Measurements from ENCODE around the gene OR2T3. TPM values are rescaled to one million over a fixed set of nuclear protein-coding genes. Genes with fewer than 3 reads are reported as not detected.
"Not testable (repeated sequence)": the region's sequence is repeated elsewhere in the genome, so short reads cannot be mapped to it uniquely, and the experiment has no call there.

OR2T3 gene
- polyA plus RNA-seq (ENCODE audit: insufficient read length in 4 of 4) = not detected

DNA sequence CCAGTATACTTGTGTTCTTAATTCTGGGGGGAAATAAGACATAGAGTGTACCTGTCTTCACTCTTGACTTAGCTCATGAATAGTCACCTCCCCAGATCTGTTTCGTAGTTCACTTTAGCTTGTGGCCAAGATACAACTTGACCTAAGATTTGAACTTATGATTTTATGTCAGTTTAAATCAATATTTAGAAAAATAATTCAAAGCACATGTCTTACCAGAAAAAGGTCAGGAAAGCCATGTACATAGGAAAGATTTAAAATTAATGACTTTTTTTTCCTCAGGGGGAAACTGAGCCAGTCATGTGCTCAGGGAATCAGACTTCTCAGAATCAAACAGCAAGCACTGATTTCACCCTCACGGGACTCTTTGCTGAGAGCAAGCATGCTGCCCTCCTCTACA lies at the start of gene OR2T3:
Gene OR2T3, plus strand, starts transcription at position 301 of the 400 bp plus-strand sequence. Its CDS starts 0 bp downstream, at position 301.
- DNase-seq (ENCODE audit: low read depth in 4 of 4, low spot score in 2 of 4) = not testable (repeated sequence)

- not testable (repeated sequence) for DNase-seq (ENCODE audit: low read depth in 4 of 4, low spot score in 2 of 4)
These were observed 45.5 kb upstream of the OR2T3 start for GRCh38 chr1:248427526-248428191.

- not testable (repeated sequence) for DNase-seq (ENCODE audit: low read depth in 4 of 4, low spot score in 2 of 4)
These were observed 45.0 kb upstream of the OR2T3 start for GRCh38 chr1:248428192-248428533.

GRCh38 chr1:248431683-248432082 lies 41.5 kb upstream of the OR2T3 start:
- DNase-seq (ENCODE audit: low read depth in 4 of 4, low spot score in 2 of 4) = not testable (repeated sequence)

- DNase-seq (ENCODE audit: low read depth in 4 of 4, low spot score in 2 of 4) = not testable (repeated sequence)
These were observed 41.0 kb upstream of the OR2T3 start for GRCh38 chr1:248432201-248432600.

- not testable (repeated sequence) for DNase-seq (ENCODE audit: low read depth in 4 of 4, low spot score in 2 of 4)
These were observed 39.2 kb upstream of the OR2T3 start for GRCh38 chr1:248433811-248434415.

GRCh38 chr1:248434913-248435312 lies 38.2 kb upstream of the OR2T3 start:
- not testable (repeated sequence) for DNase-seq (ENCODE audit: low read depth in 4 of 4, low spot score in 2 of 4)

DNA sequence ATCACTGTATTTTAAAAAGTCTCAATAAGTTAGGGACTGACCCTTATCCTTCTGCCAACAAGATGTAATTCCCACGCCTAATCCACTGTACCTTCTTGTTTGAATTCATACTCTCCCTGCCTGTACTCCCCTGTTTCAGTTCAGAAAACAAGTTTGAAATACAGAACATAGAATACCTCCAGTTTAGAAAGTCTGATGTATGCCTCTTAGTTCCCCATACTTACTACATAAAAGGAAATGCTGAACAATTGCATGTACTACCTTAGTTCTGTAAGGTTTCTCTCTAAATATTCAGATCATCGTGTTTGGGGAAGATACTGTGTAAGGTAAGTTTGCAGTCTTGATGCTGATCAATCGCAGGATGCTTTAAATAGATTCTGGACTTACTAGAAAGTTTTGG lies 36.8 kb upstream of the OR2T3 start:
- not testable (repeated sequence) for DNase-seq (ENCODE audit: low read depth in 4 of 4, low spot score in 2 of 4)

DNA sequence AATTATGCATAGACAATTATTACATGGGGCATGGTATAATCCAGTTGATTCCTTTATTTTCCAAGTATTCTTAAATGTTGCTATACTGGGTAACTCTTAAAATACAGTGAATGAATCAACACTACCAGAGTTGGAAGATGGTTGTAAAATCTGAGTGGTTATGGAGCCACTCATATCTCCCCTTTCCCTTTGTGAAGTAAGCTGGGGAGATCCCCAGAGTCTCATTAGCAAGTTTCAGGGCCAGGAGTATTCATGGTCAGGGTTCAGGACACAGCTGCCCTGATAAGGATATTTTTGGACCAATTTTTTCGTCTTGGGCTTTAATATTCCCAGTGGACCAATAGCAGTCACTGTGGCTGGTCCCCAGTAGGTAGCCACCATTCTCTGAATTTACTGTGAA lies 34.5 kb upstream of the OR2T3 start:
- DNase-seq (ENCODE audit: low read depth in 4 of 4, low spot score in 2 of 4) = not testable (repeated sequence)

- DNase-seq (ENCODE audit: low read depth in 4 of 4, low spot score in 2 of 4) = not testable (repeated sequence)
These were observed 33.9 kb upstream of the OR2T3 start for GRCh38 chr1:248439283-248439682.

GRCh38 chr1:248442500-248443277 lies 30.5 kb upstream of the OR2T3 start:
- DNase-seq (ENCODE audit: low read depth in 4 of 4, low spot score in 2 of 4) = not testable (repeated sequence)

GRCh38 chr1:248444603-248445002 lies 28.5 kb upstream of the OR2T3 start:
- DNase-seq (ENCODE audit: low read depth in 4 of 4, low spot score in 2 of 4) = not testable (repeated sequence)

DNA sequence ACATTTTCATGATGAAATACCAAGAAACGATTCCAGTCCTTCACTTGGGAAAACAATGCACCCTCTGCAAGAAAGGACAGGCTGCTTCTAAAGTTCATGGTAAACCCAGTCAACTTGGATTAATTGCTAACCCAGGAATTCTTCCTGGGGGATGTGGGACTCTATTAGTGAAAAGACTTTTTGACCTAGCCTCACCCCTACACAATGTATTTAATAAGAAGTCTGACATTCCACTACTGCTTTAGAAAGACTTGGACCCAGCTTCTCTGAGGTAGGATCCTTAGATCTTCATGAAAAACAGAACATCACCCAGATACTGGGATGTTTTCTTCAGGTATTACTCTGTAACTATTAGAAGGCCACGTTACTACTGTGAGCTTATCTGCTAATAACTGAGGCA lies 27.8 kb upstream of the OR2T3 start, which contains the start of gene OR2T2:
Gene OR2T2, plus strand, starts transcription at position 239 of the 400 bp plus-strand sequence. CDS start 7,161 bp downstream, outside the sequence.
- not testable (repeated sequence) for DNase-seq (ENCODE audit: low read depth in 4 of 4, low spot score in 2 of 4)

DNA sequence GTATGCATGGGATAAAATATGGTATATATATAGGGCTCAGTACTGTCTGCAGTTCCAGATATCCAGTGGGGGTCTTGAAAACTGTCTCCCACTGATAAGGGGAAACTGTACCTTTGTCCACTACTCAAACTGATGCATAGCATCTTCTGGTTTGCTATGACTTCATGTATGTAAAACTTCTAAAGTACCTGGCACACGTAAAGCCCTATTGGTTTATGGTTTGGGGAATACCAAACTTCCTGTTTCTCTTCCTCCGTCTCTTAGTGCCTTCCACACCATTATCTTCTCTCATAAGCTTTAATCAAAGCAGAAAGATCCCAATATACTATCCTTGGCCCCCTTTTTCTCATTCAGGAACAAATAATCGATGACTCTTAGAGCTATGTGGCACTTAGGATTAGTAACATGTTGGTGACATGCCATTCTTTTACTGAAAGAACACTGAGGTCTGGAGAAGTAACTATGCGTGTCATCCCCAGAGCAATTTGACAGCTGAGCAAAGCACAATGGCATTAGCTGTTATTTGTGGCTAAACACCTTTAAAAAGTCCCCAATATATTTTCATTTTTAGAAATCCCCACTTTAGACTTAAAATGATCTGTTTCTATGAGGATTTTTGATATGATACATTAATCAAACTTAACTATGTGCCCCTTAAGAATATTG lies 24.6 kb upstream of the OR2T3 start:
- not testable (repeated sequence) for DNase-seq (ENCODE audit: low read depth in 4 of 4, low spot score in 2 of 4)

DNA sequence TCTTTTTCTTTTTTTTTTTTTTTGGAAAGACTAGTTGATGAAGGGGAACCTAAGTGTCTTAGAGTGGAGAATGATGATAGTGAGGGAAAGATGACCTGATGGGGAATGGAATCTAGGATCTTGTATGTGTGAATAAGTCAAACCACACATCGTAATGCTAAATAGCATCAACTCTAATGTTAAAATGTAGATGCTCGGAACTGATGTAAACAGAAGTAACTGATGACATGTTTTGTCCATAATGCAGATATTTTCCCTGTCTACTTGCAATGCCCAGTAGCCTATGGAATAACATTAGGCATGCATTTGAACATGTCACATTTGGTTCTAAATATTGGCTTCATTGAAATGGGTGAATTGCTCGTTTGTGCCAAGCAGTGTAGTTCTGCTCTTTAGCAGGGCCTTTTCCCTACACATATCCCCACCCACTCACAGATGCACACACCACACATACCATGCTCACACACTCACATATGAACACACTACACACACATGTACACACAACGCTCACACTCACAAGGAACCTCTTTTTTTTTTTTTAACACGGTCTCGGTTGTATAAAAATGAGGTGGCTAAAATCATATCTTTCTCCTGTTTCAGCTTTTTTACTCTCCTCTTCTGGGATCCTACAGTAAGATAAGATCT lies 23.2 kb upstream of the OR2T3 start:
- not testable (repeated sequence) for DNase-seq (ENCODE audit: low read depth in 4 of 4, low spot score in 2 of 4)

- DNase-seq (ENCODE audit: low read depth in 4 of 4, low spot score in 2 of 4) = not testable (repeated sequence)
These were observed 22.5 kb upstream of the OR2T3 start for GRCh38 chr1:248450466-248451145.

DNA sequence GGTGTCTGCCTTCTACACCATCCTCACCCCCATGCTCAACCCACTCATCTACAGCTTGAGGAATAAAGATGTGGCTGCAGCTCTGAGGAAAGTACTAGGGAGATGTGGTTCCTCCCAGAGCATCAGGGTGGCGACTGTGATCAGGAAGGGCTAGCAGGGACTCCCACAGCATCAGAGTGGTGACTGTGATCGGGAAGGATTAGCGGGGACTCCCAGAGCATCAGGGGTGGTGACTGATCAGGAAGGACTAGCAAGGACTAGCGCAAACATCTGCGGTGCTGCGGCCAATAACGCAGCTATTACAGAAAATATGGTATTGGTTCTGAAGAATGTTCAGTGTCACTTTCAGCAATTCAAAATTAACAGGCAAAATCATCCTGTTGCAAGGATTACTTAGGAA lies 19.5 kb upstream of the OR2T3 start:
- DNase-seq (ENCODE audit: low read depth in 4 of 4, low spot score in 2 of 4) = not testable (repeated sequence)

DNA sequence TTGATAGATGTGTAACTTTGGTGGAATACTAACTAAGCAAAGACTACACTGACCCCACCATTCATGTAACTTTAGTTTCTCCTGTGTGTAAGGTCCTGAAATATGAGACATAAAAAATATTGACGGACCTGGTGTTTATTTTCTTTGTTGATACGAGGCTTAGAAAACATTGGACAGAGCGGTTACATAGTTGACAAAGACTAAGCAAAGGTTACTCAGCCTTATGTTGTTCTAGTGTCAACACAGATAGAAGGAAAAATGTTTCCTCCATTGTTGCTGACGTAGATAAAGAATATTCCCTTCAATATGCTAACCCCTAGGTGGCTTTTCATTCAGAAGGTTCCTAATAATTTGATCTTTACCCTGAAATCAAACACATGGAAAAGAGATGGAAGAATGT lies 18.1 kb upstream of the OR2T3 start:
- DNase-seq (ENCODE audit: low read depth in 4 of 4, low spot score in 2 of 4) = not testable (repeated sequence)

GRCh38 chr1:248456635-248457034 lies 16.5 kb upstream of the OR2T3 start:
- not testable (repeated sequence) for DNase-seq (ENCODE audit: low read depth in 4 of 4, low spot score in 2 of 4)

DNA sequence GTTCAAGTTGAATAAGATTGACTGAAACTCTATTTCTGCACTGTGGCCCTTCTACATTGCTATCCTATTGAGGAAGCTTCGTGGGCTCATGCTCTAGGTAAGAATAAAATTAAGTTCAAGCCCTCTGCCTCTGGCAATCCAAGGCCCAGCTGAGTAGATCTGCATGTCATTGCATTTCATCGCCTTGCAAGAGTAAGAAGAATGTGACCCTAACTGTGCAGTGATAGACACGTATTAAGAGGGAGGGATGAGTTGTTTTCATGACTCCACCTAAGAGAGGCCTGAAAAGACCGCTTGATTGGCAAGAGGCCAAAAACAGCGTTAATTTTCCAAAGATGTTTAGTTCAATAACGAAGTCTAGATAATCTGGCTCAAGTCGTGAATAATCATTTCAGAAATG lies 14.0 kb upstream of the OR2T3 start:
- not testable (repeated sequence) for DNase-seq (ENCODE audit: low read depth in 4 of 4, low spot score in 2 of 4)

Measured in left renal cortex interstitium (tissue), 4 donors.